PC-9 (cell line): ENCODE measurements around the gene NLN. TPM values are rescaled to one million over a fixed set of nuclear protein-coding genes. Genes with fewer than 3 reads are reported as not detected.

Source experiments
- BruUV-seq: library from RNA; stranded (reverse); fragments of 400-500 nt; replicated peaks from 2 replicates; lab custom pipeline; 2021; lab: Mats Ljungman, UMichigan
- CTCF ChIA-PET: fragments of 300-600 bp; sonication (Branson Sonifier 250); formaldehyde crosslinking; loops from one replicate; lab custom pipeline; 2022; ENCODE audit warnings: antibody characterized with exemption; lab: Charles Lee
- POLR2A ChIA-PET: fragments of 300-600 bp; sonication (Branson Sonifier 250); formaldehyde crosslinking; loops from one replicate; lab custom pipeline; 2022; ENCODE audit warnings: antibody characterized with exemption; ENCODE audit not compliant: unreplicated experiment; lab: Charles Lee
- DNase-seq, 2 experiments: peaks; one replicate each; pipeline versions ENCODE4 v3.0.0 to v3.0.0-alpha.2; 2015 to 2022; ENCODE audit warnings: mixed read lengths in 1 of 2
- H2AFZ ChIP-seq: fragments of 200-600 bp; sonication (generic); 2 replicates; pipeline ENCODE4 v1.8.1; 2017; ENCODE audit warnings: antibody characterized with exemption
- H3F3A ChIP-seq: fragments of 200-600 bp; sonication (generic); 2 replicates; pipeline ENCODE4 v1.8.1; 2017; ENCODE audit warnings: antibody characterized with exemption, mild to moderate bottlenecking, low read depth; ENCODE audit not compliant: insufficient read depth
- H3K27ac ChIP-seq: fragments of 200-600 bp; sonication (generic); 2 replicates; pipeline ENCODE4 v1.6.1; 2016; ENCODE audit warnings: mixed run types
- H3K27me3 ChIP-seq: fragments of 200-600 bp; sonication (generic); 2 replicates; pipeline ENCODE4 v1.6.1; 2016; ENCODE audit warnings: low read depth, mixed run types; ENCODE audit not compliant: insufficient read depth
- H3K36me3 ChIP-seq: fragments of 200-600 bp; sonication (generic); 2 replicates; pipeline ENCODE4 v1.6.1; 2016; ENCODE audit warnings: low read depth, mixed run types
- H3K4me1 ChIP-seq: fragments of 200-600 bp; sonication (generic); replicated peaks from 2 replicates; pipeline ENCODE4 v1.6.1; 2016; ENCODE audit warnings: mixed run types; ENCODE audit not compliant: insufficient read depth
- H3K4me2 ChIP-seq: fragments of 200-600 bp; sonication (generic); 2 replicates; pipeline ENCODE4 v1.6.1; 2017; ENCODE audit warnings: mixed run types
- H3K4me3 ChIP-seq: fragments of 200-600 bp; sonication (generic); 2 replicates; pipeline ENCODE4 v1.6.1; 2016; ENCODE audit warnings: mixed run types
- H3K79me2 ChIP-seq: fragments of 200-600 bp; sonication (generic); 2 replicates; pipeline ENCODE4 v1.6.1; 2017; ENCODE audit warnings: low read depth, mixed run types
- H3K9me2 ChIP-seq: fragments of 200-600 bp; sonication (generic); 2 replicates; pipeline ENCODE4 v1.8.1; 2017; ENCODE audit warnings: mild to moderate bottlenecking; ENCODE audit not compliant: insufficient read depth
- H3K9me3 ChIP-seq: fragments of 200-600 bp; sonication (generic); 2 replicates; pipeline ENCODE4 v1.8.1; 2016; ENCODE audit warnings: low read depth; ENCODE audit not compliant: insufficient read depth
- H4K20me1 ChIP-seq: fragments of 200-600 bp; sonication (generic); 2 replicates; pipeline ENCODE4 v1.8.1; 2017; ENCODE audit not compliant: insufficient read depth
- CTCF ChIP-seq: fragments of 200-600 bp; sonication (generic); conservative IDR thresholded peaks from 2 replicates; pipeline ENCODE4 v1.6.1; 2017; ENCODE audit warnings: mixed run types, antibody characterized with exemption, mild to moderate bottlenecking, moderate library complexity
- EZH2 ChIP-seq: fragments of 200-600 bp; sonication (generic); IDR thresholded peaks from 2 replicates; pipeline ENCODE4 v1.8.0; 2017; ENCODE audit warnings: antibody characterized with exemption, low read depth
- intact Hi-C: fragments of 100-400 bp; cut with micrococcal nuclease; formaldehyde crosslinking; loops from one replicate; pipeline ENCODE4 v1.10.0; 2022; ENCODE audit not compliant: unreplicated experiment
- total RNA-seq: library from RNA; stranded (reverse); gene quantifications from 2 replicates; pipeline ENCODE4 v1.2.3, GENCODE V29; 2021

The NLN gene
- total RNA-seq, 1 experiment from 2014 or later: 56.7 TPM

DNA sequence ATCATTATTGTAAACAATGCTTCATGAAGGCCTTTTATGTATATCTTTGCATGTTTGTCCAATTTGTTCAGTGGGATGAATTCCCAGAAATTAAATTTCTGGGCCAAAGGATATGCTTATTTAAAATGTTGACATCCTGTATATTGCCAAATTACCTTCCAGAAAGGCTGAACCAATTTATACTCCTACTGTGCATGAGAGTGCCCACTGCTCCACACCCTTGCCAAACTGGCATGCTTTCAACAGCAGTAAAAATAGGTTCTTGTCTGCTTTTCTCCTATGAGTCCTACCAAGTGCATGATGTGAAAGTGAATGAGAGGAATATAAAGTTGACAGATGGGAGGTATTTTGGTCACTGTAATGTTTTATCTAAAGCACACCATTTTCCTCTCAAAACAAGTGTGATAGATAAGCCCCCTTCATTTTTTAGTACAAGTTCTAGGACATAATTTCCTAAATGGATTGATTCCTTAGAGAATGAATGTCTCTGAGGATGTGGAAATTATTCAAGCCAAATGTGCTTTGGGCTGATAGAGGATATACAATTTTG lies 133.8 kb downstream of the NLN start:
- H3F3A ChIP-seq: no peaks in the 10 kb centered on the region
- DNase-seq: no peak

GRCh38 chr5:65856520-65856919 lies 134.5 kb downstream of the NLN start:
- no peak overlapping the region for H3K27ac ChIP-seq
- POLR2A ChIA-PET: no interaction called here

More for the DNA sequence above, 133.8 kb downstream of the NLN start:
- TF ChIP-seq CTCF (no peak), EZH2 (no peak)
- ChIA-PET CTCF (no interaction called here), POLR2A (no interaction called here)
- no peaks in the 10 kb centered on the region for H3K79me2 ChIP-seq
- no TSS peak for BruUV-seq
- intact Hi-C loops: no loop called here
- H3K27me3 ChIP-seq: no peaks in the 10 kb centered on the region
- H3K4me1 ChIP-seq: peaks cover 5% of the 10 kb centered on the region
- H3K27ac ChIP-seq: no peak overlapping the region
- H3K9me2 ChIP-seq: no peaks in the 10 kb centered on the region
- H3K9me3 ChIP-seq: no peaks in the 10 kb centered on the region; the same call in none of the 2 replicates
- H3K4me3 ChIP-seq: no peak overlapping the region
- H3K36me3 ChIP-seq: no peaks in the 10 kb centered on the region
- H4K20me1 ChIP-seq: no peaks in the 10 kb centered on the region
- no peak overlapping the region for H3K4me2 ChIP-seq
- no peak overlapping the region for H2AFZ ChIP-seq

DNA sequence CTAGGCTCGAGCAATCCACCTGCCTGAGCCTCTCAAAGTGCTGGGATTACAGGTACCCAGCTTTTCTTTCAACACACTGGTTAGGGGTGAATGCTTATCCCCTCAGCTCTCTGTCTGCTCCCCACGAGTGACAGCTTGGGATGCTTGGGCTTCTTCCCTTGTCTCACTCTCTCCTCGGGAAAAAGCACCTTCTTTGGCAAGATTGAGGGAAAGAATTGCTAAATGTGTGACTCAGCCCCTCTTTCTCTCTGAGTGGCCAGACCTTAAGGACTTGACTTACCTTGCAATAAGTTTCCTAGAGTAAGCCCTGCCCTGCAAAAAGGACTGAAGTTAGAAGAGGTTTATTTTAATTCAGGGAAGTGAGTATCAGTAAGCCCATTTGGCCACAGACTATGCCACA lies 136.3 kb downstream of the NLN start:
- Histone ChIP-seq H3K4me3 (no peak overlapping the region), H3K79me2 (no peaks in the 10 kb centered on the region), H3K36me3 (no peaks in the 10 kb centered on the region), H3K4me1 (peaks cover 28% of the 10 kb centered on the region), H3F3A (peaks cover 19% of the 10 kb centered on the region), H2AFZ (no peak overlapping the region), H3K9me3 (no peaks in the 10 kb centered on the region; the same call in 1 of the 2 replicates), H3K27me3 (no peaks in the 10 kb centered on the region), H3K27ac (no peak overlapping the region), H4K20me1 (no peaks in the 10 kb centered on the region), H3K4me2 (no peak overlapping the region), H3K9me2 (no peaks in the 10 kb centered on the region)
- CTCF ChIA-PET: no interaction called here
- intact Hi-C loops: no loop called here
- BruUV-seq: no TSS peak
- POLR2A ChIA-PET: no interaction called here
- TF ChIP-seq CTCF (no peak), EZH2 (no peak)
- DNase-seq: no peak

More at GRCh38 chr5:65856520-65856919, 134.5 kb downstream of the NLN start:
- CTCF ChIA-PET: no interaction called here
- peaks cover 5% of the 10 kb centered on the region; the same call in 1 of the 2 replicates for H3F3A ChIP-seq
- no peaks in the 10 kb centered on the region for H4K20me1 ChIP-seq
- H3K9me3 ChIP-seq: no peaks in the 10 kb centered on the region; the same call in none of the 2 replicates
- intact Hi-C loops: no loop called here
- no peaks in the 10 kb centered on the region for H3K27me3 ChIP-seq
- no TSS peak for BruUV-seq
- no peak overlapping the region for H2AFZ ChIP-seq
- no peaks in the 10 kb centered on the region for H3K36me3 ChIP-seq
- H3K4me3 ChIP-seq: no peak overlapping the region
- peaks cover 12% of the 10 kb centered on the region for H3K4me1 ChIP-seq
- DNase-seq: no peak
- H3K9me2 ChIP-seq: no peaks in the 10 kb centered on the region
- H3K4me2 ChIP-seq: no peak overlapping the region
- no peaks in the 10 kb centered on the region for H3K79me2 ChIP-seq
- no peak for TF ChIP-seq CTCF
- TF ChIP-seq EZH2: no peak
